Body of pancreas (tissue), 4 donors: ENCODE data around the gene CCDC85C. TPM values are rescaled to one million over a fixed set of nuclear protein-coding genes. Genes with fewer than 3 reads are reported as not detected.

ENCODE experiments used
- ATAC-seq: fragments of 150-250 bp; one replicate; pipeline ENCODE4 v1.9.1; 2016
- DNase-seq, 4 donors: peaks; one replicate each; pipeline ENCODE4 v3.0.0-alpha.2; 2019
- H3K27ac ChIP-seq, 4 donors: fragments of 200-600 bp; sonication (generic); 1 replicate in 3 of 4; 2 replicates in 1 of 4; pipeline versions ENCODE4 v1.5.1 to v1.6.1; 2016 to 2019; ENCODE audit warnings: mild to moderate bottlenecking in 1 of 4, mixed read lengths in 1 of 4, moderate library complexity in 1 of 4
- H3K27me3 ChIP-seq, 2 donors: fragments of 200-600 bp; sonication (generic); one replicate each; pipeline ENCODE4 v1.6.0; 2016; ENCODE audit warnings: mild to moderate bottlenecking in 1 of 2
- H3K36me3 ChIP-seq, 2 donors: fragments of 200-600 bp; sonication (generic); replicated peaks in 1 of 2; 2 replicates each; pipeline ENCODE4 v1.5.1; 2016; ENCODE audit warnings: low read depth in 2 of 2; ENCODE audit not compliant: insufficient read depth in 1 of 2
- H3K4me1 ChIP-seq: fragments of 200-600 bp; sonication (generic); one replicate; pipeline ENCODE4 v1.6.0; 2016
- H3K4me3 ChIP-seq, 2 donors: fragments of 200-600 bp; sonication (generic); 1 replicate in 1 of 2; 2 replicates in 1 of 2; pipeline ENCODE4 v1.5.1; 2016 to 2019
- H3K9me3 ChIP-seq, 3 donors: fragments of 200-600 bp; sonication (generic); 1 replicate in 2 of 3; 2 replicates in 1 of 3; pipeline ENCODE4 v1.5.1; 2016
- POLR2A ChIP-seq, 3 donors: fragments of 450-650 bp; IDR thresholded peaks; one replicate each; pipeline ENCODE4 v1.6.1; 2016; ENCODE audit warnings: antibody characterized with exemption in 3 of 3, mild to moderate bottlenecking in 2 of 3
- WGBS, 2 donors: methylation state at CpG; one replicate each; pipeline ENCODE4 v1.1.5; 2017; 5-methylcytosine and 5-hydroxymethylcytosine counted together
- intact Hi-C: fragments of 100-400 bp; cut with DNase I; formaldehyde crosslinking; loops from one replicate; pipeline ENCODE4 v1.15.1; 2023
- total RNA-seq, 2 donors: library from RNA; depleted of rRNA; stranded (reverse); fragments of >200 nt; gene quantifications; one replicate each; pipeline ENCODE4 v1.1.0, GENCODE V29; 2016
- TF ChIP-seq, protein P1 (sequence below), 7 experiments: fragments of 450-650 bp in 4 of 7; fragments of 200-600 bp in 3 of 7; sonication (generic) in 3 of 7; IDR thresholded peaks; one replicate each; pipeline ENCODE4 v1.5.1; 2016 to 2019; ENCODE audit warnings: antibody characterized with exemption in 7 of 7

Gene CCDC85C
- total RNA-seq, 2 donors from 2014 or later, result 8.9 to 10.1 TPM

DNA sequence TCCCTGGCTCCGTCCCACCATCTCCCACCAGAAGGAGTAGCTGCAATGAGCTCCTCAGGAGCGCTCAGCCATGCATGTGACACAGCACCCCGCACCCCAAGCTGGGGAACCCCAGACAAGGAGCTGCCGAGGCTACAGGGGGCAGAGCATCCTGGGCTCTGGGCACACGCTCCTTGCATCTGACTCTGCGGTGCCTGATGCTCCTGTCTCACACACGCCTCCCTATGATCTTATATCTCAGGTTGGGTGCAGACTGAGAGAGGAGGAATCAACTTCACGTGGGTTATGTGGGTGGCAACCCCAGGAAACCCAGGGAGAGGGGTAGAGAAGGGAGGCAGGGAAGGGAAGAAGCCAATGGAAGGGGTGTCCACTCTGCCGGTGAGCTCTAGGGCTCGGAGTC lies 62.8 kb downstream of the CCDC85C start:
- intact Hi-C loops, result no loop called here
- Histone ChIP-seq H3K4me1 (peaks cover 42% of the 10 kb centered on the region), H3K27me3 (no peaks in the 10 kb centered on the region), H3K36me3 (no peaks in the 10 kb centered on the region), H3K27ac (peak overlapping the region in 1 of 4 donors; percentile 13), H3K4me3 (no peak overlapping the region), H3K9me3 (no peaks in the 10 kb centered on the region)
- DNase-seq, result no peak
- ATAC-seq, result no peak
- WGBS, 2 donors, result 78 to 87% methylated on average over 8 to 10 of the region's 10 CpGs
- TF ChIP-seq, protein P1, sequence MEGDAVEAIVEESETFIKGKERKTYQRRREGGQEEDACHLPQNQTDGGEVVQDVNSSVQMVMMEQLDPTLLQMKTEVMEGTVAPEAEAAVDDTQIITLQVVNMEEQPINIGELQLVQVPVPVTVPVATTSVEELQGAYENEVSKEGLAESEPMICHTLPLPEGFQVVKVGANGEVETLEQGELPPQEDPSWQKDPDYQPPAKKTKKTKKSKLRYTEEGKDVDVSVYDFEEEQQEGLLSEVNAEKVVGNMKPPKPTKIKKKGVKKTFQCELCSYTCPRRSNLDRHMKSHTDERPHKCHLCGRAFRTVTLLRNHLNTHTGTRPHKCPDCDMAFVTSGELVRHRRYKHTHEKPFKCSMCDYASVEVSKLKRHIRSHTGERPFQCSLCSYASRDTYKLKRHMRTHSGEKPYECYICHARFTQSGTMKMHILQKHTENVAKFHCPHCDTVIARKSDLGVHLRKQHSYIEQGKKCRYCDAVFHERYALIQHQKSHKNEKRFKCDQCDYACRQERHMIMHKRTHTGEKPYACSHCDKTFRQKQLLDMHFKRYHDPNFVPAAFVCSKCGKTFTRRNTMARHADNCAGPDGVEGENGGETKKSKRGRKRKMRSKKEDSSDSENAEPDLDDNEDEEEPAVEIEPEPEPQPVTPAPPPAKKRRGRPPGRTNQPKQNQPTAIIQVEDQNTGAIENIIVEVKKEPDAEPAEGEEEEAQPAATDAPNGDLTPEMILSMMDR (IDR thresholded peaks at IDR 0.05), result no peak
- TF ChIP-seq POLR2A (IDR thresholded peaks at IDR 0.05), result no peak

DNA sequence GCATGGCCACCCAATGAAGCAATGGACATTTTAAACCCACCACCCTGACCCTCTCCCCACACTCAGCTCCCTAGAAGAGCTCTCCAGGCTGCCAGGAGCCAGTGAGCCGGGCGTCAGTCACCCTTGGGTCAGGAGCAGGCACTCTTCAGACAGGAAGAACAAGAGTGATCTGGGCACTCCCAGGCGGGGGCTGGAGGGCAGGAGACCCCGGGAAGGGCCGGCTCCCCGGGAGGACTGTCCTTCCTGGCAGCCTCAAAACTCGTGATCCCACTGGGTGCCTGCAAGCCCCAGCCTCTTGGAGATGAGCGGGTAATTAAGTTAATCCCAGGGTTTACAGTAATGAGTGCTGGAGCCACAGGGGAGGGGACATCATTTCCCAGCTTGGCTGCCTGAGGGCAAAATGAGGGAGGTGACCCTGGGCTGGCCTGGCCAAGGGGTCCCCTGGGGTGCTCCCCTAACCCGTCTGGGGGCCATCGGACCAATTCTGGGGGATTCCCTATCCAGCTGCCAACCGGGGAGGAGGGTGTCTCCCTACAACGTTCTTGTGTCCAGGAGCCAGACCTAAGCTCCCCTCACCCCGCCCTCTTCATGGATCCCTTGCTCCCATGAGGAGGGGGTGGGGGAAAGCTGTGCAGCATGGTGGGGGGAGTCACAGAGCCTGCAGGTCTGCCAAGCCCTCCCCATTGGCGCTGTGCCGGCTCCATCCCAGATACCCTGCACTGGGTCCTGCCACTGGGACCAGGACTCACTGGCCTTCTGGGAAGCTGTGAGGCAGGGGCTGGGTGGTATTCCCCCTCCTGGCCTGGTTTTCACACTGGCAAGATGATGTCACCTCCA lies 63.6 kb downstream of the CCDC85C start:
- Histone ChIP-seq H3K4me1 (peaks cover 36% of the 10 kb centered on the region), H3K36me3 (no peaks in the 10 kb centered on the region), H3K27me3 (no peaks in the 10 kb centered on the region), H3K27ac (no peak overlapping the region), H3K4me3 (no peak overlapping the region), H3K9me3 (no peaks in the 10 kb centered on the region)
- intact Hi-C loops, result no loop called here
- ATAC-seq (no peak), DNase-seq (no peak)
- TF ChIP-seq POLR2A (IDR thresholded peaks at IDR 0.05), result no peak
- TF ChIP-seq, protein P1 (IDR thresholded peaks at IDR 0.05), result no peak
- WGBS, 2 donors, result 82% methylated on average over 13 of the region's 15 CpGs; no CpG with 5 or more reads in 1 of the 2 donors

DNA sequence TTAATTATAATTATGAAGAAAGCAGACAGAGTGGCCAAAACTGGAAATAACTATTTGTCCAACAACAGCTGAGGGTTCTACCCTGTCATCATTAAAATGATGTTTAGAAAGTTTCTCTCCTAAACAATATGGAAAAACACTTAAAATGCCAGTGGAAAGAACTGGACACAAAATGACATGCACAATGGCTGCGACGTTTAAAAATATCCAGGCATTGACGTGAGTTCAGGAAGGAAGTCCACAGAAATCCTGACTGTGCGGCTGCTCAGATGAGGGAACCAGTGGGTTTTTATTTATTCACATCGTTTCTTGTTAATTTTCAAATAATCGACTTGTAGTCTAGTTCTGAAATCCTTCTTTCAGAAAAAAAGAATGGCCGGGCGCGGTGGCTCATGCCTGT lies 64.5 kb downstream of the CCDC85C start:
- Histone ChIP-seq H3K27me3 (no peaks in the 10 kb centered on the region), H3K4me3 (no peak overlapping the region), H3K27ac (no peak overlapping the region), H3K36me3 (no peaks in the 10 kb centered on the region), H3K4me1 (peaks cover 36% of the 10 kb centered on the region), H3K9me3 (no peaks in the 10 kb centered on the region)
- no peak for ATAC-seq
- DNase-seq, result no peak
- TF ChIP-seq, protein P1 (IDR thresholded peaks at IDR 0.05), result no peak
- 71 to 77% methylated on average over 9 of the region's 9 CpGs for WGBS, 2 donors
- intact Hi-C loops, result no loop called here

DNA sequence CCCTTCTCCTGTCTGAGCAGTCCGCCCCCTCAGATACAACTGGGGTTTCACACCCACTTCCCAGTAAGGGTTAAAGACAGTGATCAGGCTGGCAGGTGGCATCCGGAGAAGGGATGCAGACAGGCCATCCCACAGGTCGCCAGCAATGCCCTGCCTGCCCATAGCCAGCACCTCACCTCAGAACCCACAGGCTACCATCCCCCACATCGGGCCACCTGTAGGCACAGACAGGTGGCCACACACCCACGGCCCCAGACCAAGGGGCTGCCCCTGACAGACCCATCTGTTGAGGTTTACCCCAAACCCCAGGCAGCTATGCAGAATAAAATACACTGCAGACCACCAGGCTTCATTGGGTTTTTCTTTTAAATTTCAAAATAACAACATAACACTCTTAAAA lies 65.3 kb downstream of the CCDC85C start:
- H3K9me3 ChIP-seq, result no peaks in the 10 kb centered on the region
- DNase-seq (no peak), ATAC-seq (no peak)
- peaks cover 36% of the 10 kb centered on the region for H3K4me1 ChIP-seq
- H3K27me3 ChIP-seq, result no peaks in the 10 kb centered on the region
- intact Hi-C loops, result no loop called here
- no peak for TF ChIP-seq POLR2A (IDR thresholded peaks at IDR 0.05)
- TF ChIP-seq, protein P1 (IDR thresholded peaks at IDR 0.05), result no peak
- 50 to 53% methylated on average over 3 to 5 of the region's 5 CpGs for WGBS, 2 donors
- no peaks in the 10 kb centered on the region for H3K36me3 ChIP-seq
- H3K4me3 ChIP-seq, result no peak overlapping the region
- peak overlapping the region in 1 of 4 donors; percentile 38 for H3K27ac ChIP-seq

DNA sequence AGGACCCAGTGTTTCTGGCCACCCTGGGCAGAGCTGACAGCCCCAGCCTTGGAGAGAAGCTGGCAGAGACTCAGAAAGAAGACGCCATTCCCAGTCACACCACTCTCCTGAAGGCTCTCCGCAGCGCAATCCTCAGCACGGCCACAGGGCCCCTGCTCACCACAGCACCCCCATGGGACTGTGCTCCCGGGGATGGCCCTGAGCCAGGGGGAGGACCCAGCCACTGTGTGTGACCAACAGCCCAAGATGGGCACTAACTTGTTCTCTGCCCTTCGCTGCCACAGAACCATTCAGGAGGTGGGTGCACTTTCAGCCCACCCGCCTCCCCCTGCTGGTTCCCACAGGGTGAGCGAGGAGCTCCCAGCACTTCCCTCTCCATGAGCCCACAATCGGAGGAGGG lies 65.7 kb downstream of the CCDC85C start:
- Histone ChIP-seq H3K4me3 (no peak overlapping the region), H3K9me3 (no peaks in the 10 kb centered on the region), H3K36me3 (no peaks in the 10 kb centered on the region), H3K27ac (peak overlapping the region in 2 of 4 donors; percentile 10 to 38), H3K4me1 (peaks cover 36% of the 10 kb centered on the region), H3K27me3 (no peaks in the 10 kb centered on the region)
- TF ChIP-seq, protein P1 (IDR thresholded peaks at IDR 0.05), result no peak
- no peak for TF ChIP-seq POLR2A (IDR thresholded peaks at IDR 0.05)
- WGBS, 2 donors, result 68% methylated on average over 9 of the region's 9 CpGs; no CpG with 5 or more reads in 1 of the 2 donors
- intact Hi-C loops, result no loop called here
- ATAC-seq (peak; percentile 22), DNase-seq (no peak)
